HG03457 (cell line): ENCODE data around the gene ID2.
"Not testable (repeated sequence)": the region's sequence is repeated elsewhere in the genome, so short reads cannot be mapped to it uniquely, and the experiment has no call there.

Source experiments
- ATAC-seq: cut with Tn5 transposase; IDR thresholded peaks from one replicate; pipeline ENCODE4 v1.9.1; 2021; ENCODE audit warnings: moderate number of reproducible peaks; ENCODE audit not compliant: unreplicated experiment

Gene ID2

GRCh38 chr2:8725838-8726237, 44.0 kb downstream of the ID2 start:
- no peak for ATAC-seq

GRCh38 chr2:8728305-8729015, 46.6 kb downstream of the ID2 start:
- no peak for ATAC-seq

- ATAC-seq = not testable (repeated sequence)
Measured at GRCh38 chr2:8729101-8729500, 47.2 kb downstream of the ID2 start.

- ATAC-seq = no peak
Measured at GRCh38 chr2:8729939-8730338, 48.1 kb downstream of the ID2 start.

GRCh38 chr2:8732601-8733000, 50.7 kb downstream of the ID2 start:
- ATAC-seq = no peak
